ENCODE data around the gene AHSA1. TPM values are rescaled to one million over a fixed set of nuclear protein-coding genes. Genes with fewer than 3 reads are reported as not detected.

The AHSA1 gene
- total and polyA plus RNA-seq, 2 of the 8 experiments (the other 6 are each of a cell fraction or from before 2014, with no cell fraction given), result 155 to 221 TPM

- TF ChIP-seq HDAC6 (IDR thresholded peaks at IDR 0.05; ENCODE audit: low read depth, low read length), result no peak
- TF ChIP-seq JUN (IDR thresholded peaks at IDR 0.05; ENCODE audit: low read depth, low read length), result no peak
- TF ChIP-seq JUND (IDR thresholded peaks at IDR 0.05; ENCODE audit: low read length), result no peak
- no peak for TF ChIP-seq SIRT6 (IDR thresholded peaks at IDR 0.05; ENCODE audit: low read length)
- no peak for TF ChIP-seq RXRA (IDR thresholded peaks at IDR 0.05; ENCODE audit: insufficient read depth, low read depth, low read length)
- TF ChIP-seq POLR2AphosphoS5 (IDR thresholded peaks at IDR 0.05; ENCODE audit: low read depth, low read length), result no peak
These were observed 21.9 kb upstream of the AHSA1 start (continued) for GRCh38 chr14:77436042-77436441.

Measured in H1 (cell line).